Measurements from ENCODE around the gene ADAMTS12.

DNA sequence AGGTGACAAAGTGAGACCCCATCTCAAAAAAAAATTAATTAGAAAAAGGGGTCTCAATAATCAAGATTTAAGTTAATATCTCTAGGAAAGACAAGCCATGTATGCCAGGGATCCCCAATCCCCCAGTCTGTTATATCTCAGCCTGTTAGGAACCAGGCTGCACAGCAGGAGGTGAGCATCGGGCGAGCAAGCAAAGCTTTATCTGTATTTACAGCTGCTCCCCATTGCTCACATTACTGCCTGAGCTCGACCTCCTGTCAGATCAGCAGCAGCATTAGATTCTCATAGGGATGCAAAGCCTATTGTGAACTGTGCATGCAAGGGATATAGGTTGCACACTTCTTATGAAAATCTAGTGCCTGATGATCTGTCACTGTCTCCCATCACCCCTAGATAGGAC, 334.2 kb downstream of the ADAMTS12 start:
- TF ChIP-seq CTCF (IDR thresholded peaks at IDR 0.05): no peak
- no peak for TF ChIP-seq POLR2AphosphoS5 (IDR thresholded peaks at IDR 0.05; ENCODE audit: low read depth, low read length)
- TF ChIP-seq RXRA (IDR thresholded peaks at IDR 0.05; ENCODE audit: borderline replicate concordance, low read depth): no peak
- TF ChIP-seq, protein P1, sequence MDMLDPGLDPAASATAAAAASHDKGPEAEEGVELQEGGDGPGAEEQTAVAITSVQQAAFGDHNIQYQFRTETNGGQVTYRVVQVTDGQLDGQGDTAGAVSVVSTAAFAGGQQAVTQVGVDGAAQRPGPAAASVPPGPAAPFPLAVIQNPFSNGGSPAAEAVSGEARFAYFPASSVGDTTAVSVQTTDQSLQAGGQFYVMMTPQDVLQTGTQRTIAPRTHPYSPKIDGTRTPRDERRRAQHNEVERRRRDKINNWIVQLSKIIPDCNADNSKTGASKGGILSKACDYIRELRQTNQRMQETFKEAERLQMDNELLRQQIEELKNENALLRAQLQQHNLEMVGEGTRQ (IDR thresholded peaks at IDR 0.05; ENCODE audit: borderline replicate concordance, low read depth, low read length): no peak
- no peak for TF ChIP-seq EZH2phosphoT487 (IDR thresholded peaks at IDR 0.05; ENCODE audit: borderline replicate concordance, low read depth)
- TF ChIP-seq, protein P2, sequence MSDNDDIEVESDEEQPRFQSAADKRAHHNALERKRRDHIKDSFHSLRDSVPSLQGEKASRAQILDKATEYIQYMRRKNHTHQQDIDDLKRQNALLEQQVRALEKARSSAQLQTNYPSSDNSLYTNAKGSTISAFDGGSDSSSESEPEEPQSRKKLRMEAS (IDR thresholded peaks at IDR 0.05; ENCODE audit: low read depth): no peak
- no peak for TF ChIP-seq RAD21 (IDR thresholded peaks at IDR 0.05; ENCODE audit: low read length)
- TF ChIP-seq, protein P3, sequence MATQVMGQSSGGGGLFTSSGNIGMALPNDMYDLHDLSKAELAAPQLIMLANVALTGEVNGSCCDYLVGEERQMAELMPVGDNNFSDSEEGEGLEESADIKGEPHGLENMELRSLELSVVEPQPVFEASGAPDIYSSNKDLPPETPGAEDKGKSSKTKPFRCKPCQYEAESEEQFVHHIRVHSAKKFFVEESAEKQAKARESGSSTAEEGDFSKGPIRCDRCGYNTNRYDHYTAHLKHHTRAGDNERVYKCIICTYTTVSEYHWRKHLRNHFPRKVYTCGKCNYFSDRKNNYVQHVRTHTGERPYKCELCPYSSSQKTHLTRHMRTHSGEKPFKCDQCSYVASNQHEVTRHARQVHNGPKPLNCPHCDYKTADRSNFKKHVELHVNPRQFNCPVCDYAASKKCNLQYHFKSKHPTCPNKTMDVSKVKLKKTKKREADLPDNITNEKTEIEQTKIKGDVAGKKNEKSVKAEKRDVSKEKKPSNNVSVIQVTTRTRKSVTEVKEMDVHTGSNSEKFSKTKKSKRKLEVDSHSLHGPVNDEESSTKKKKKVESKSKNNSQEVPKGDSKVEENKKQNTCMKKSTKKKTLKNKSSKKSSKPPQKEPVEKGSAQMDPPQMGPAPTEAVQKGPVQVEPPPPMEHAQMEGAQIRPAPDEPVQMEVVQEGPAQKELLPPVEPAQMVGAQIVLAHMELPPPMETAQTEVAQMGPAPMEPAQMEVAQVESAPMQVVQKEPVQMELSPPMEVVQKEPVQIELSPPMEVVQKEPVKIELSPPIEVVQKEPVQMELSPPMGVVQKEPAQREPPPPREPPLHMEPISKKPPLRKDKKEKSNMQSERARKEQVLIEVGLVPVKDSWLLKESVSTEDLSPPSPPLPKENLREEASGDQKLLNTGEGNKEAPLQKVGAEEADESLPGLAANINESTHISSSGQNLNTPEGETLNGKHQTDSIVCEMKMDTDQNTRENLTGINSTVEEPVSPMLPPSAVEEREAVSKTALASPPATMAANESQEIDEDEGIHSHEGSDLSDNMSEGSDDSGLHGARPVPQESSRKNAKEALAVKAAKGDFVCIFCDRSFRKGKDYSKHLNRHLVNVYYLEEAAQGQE (IDR thresholded peaks at IDR 0.05; ENCODE audit: low read depth, low read length): no peak
- no peak for TF ChIP-seq GABPA (IDR thresholded peaks at IDR 0.05; ENCODE audit: low read depth)
- TF ChIP-seq SMC3 (IDR thresholded peaks at IDR 0.05; ENCODE audit: low read depth, low read length): no peak
- no peak for TF ChIP-seq USF1 (IDR thresholded peaks at IDR 0.05; ENCODE audit: borderline replicate concordance, low read depth)

Measured in SK-N-SH (cell line).